Neural cell (in vitro differentiated cells): ENCODE results near the gene RIC3. TPM values are rescaled to one million over a fixed set of nuclear protein-coding genes. Genes with fewer than 3 reads are reported as not detected.

ENCODE experiments used
- H2AFZ ChIP-seq: fragments of 200-600, 300-800 bp; sonication (generic), shearing (Covaris generic); 2 replicates; pipeline ENCODE4 v1.6.0; 2014; ENCODE audit warnings: low read depth, mild to moderate bottlenecking, antibody characterized with exemption, low read length, moderate library complexity
- H3F3A ChIP-seq: fragments of 200-600 bp; shearing (Covaris generic); 2 replicates; pipeline ENCODE4 v1.6.1; 2016; ENCODE audit warnings: mild to moderate bottlenecking, moderate library complexity, mixed read lengths, antibody characterized with exemption, low read length; ENCODE audit not compliant: insufficient read depth, poor library complexity, severe bottlenecking
- H3K27ac ChIP-seq: fragments of 200-600, 300-800 bp; sonication (generic), shearing (Covaris generic); 2 replicates; pipeline ENCODE4 v1.5.1; 2014; ENCODE audit warnings: mild to moderate bottlenecking, low read length, moderate library complexity
- H3K27me3 ChIP-seq: fragments of 300-800, 200-600 bp; sonication (generic), shearing (Covaris generic); 2 replicates; pipeline ENCODE4 v1.6.0; 2014; ENCODE audit warnings: mild to moderate bottlenecking, low read depth, low read length, moderate library complexity; ENCODE audit not compliant: insufficient read depth
- H3K36me3 ChIP-seq: fragments of 300-800, 200-600 bp; sonication (generic), shearing (Covaris generic); 2 replicates; pipeline ENCODE4 v1.5.1; 2014; ENCODE audit warnings: mild to moderate bottlenecking, antibody characterized with exemption, low read length, moderate library complexity; ENCODE audit not compliant: insufficient read depth
- H3K4me2 ChIP-seq: fragments of 300-800, 200-600 bp; sonication (generic), shearing (Covaris generic); 2 replicates; pipeline ENCODE4 v1.6.0; 2014; ENCODE audit warnings: mild to moderate bottlenecking, low read length
- H3K4me3 ChIP-seq: fragments of 300-800, 200-600 bp; sonication (generic), shearing (Covaris generic); 2 replicates; pipeline ENCODE4 v1.5.1; 2014; ENCODE audit warnings: mild to moderate bottlenecking, low read length, moderate library complexity
- H3K79me2 ChIP-seq: fragments of 200-600 bp; shearing (Covaris generic); replicated peaks from 2 replicates; pipeline ENCODE4 v1.6.0; 2014; ENCODE audit warnings: mild to moderate bottlenecking, low read length, moderate library complexity; ENCODE audit not compliant: insufficient read depth
- H3K9ac ChIP-seq: fragments of 300-800, 200-600 bp; sonication (generic), shearing (Covaris generic); 2 replicates; pipeline ENCODE4 v1.6.1; 2016; ENCODE audit warnings: mild to moderate bottlenecking, low read length, mixed read lengths
- H3K9me2 ChIP-seq: fragments of 200-600 bp; shearing (Covaris generic); 2 replicates; pipeline ENCODE4 v1.6.1; 2016; ENCODE audit warnings: mild to moderate bottlenecking, low read length, mixed read lengths; ENCODE audit not compliant: insufficient read depth
- H3K9me3 ChIP-seq: fragments of 200-600, 300-800 bp; sonication (generic), shearing (Covaris generic); 2 replicates; pipeline ENCODE4 v1.6.1; 2016; ENCODE audit warnings: mild to moderate bottlenecking, mixed run types, low read length, moderate library complexity, mixed read lengths
- H4K20me1 ChIP-seq: fragments of 200-600 bp; shearing (Covaris generic); 2 replicates; pipeline ENCODE4 v1.6.1; 2016; ENCODE audit warnings: mild to moderate bottlenecking, mixed run types; ENCODE audit not compliant: insufficient read depth
- EP300 ChIP-seq: fragments of 450-650 bp; conservative IDR thresholded peaks from 2 replicates; pipeline ENCODE4 v1.6.1; 2014; ENCODE audit warnings: antibody characterized with exemption, mild to moderate bottlenecking, moderate library complexity; ENCODE audit not compliant: poor library complexity, severe bottlenecking
- EZH2 ChIP-seq: fragments of 200-600, 300-800 bp; shearing (Covaris generic), sonication (generic); IDR thresholded peaks from 2 replicates; pipeline ENCODE4 v1.6.1; 2014; ENCODE audit warnings: antibody characterized with exemption, low read length, borderline replicate concordance, mild to moderate bottlenecking; ENCODE audit not compliant: insufficient read depth, poor library complexity, severe bottlenecking
- MXI1 ChIP-seq: fragments of 450-650 bp; conservative IDR thresholded peaks from 2 replicates; pipeline ENCODE4 v1.6.1; 2014; ENCODE audit warnings: antibody characterized with exemption, mild to moderate bottlenecking; ENCODE audit not compliant: poor library complexity, severe bottlenecking
- POLR2AphosphoS5 ChIP-seq: IDR thresholded peaks from 2 replicates; pipeline ENCODE4 v1.6.1; 2012
- RAD21 ChIP-seq: fragments of 450-650 bp; conservative IDR thresholded peaks from 2 replicates; pipeline ENCODE4 v1.6.1; 2014; ENCODE audit warnings: antibody characterized with exemption, mild to moderate bottlenecking, moderate library complexity
- SMC3 ChIP-seq: fragments of 450-650 bp; conservative IDR thresholded peaks from 2 replicates; pipeline ENCODE4 v1.6.1; 2014; ENCODE audit warnings: antibody characterized with exemption, mild to moderate bottlenecking, moderate library complexity; ENCODE audit not compliant: poor library complexity
- TAF1 ChIP-seq: IDR thresholded peaks from 2 replicates; pipeline ENCODE4 v1.6.1; 2012; ENCODE audit warnings: low read depth
- polyA plus RNA-seq: library from polyadenylated mRNA; depleted of rRNA; stranded (reverse); fragments of >200 nt; gene quantifications from 2 replicates; pipeline ENCODE4 v1.2.3, GENCODE V29; 2014
- TF ChIP-seq, protein P1 (sequence below): fragments of 450-650 bp; IDR thresholded peaks from 2 replicates; pipeline ENCODE4 v1.5.1; 2014; ENCODE audit warnings: antibody characterized with exemption, mild to moderate bottlenecking, moderate library complexity; ENCODE audit not compliant: poor library complexity, severe bottlenecking
- TF ChIP-seq, protein P2 (sequence below): IDR thresholded peaks from 2 replicates; pipeline ENCODE4 v1.6.1; 2012; ENCODE audit warnings: borderline replicate concordance

The RIC3 gene
- polyA plus RNA-seq, 1 donor from 2014 or later, result 94.5 TPM

DNA sequence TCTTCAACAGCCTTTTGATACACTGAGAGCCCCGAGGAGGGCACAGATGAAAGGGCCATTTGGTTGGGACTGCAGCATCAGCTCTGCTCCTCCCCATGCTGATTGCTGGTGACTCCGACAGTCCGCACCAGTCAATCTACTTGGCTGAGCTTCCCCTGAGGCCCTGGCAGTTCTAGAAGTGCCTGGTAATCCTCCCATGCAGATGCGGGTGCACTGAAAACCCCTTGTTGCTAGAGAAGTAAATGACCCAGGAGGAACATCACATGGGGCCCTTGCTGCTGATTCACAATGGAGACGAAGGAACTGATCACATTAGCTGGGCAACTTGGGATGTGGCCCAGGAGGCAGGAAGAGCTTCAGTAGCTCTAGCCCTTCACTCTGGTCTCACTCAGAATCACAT, 35.2 kb upstream of the RIC3 start:
- no peaks in the 10 kb centered on the region for H3K9me2 ChIP-seq
- H2AFZ ChIP-seq, result no peak overlapping the region

DNA sequence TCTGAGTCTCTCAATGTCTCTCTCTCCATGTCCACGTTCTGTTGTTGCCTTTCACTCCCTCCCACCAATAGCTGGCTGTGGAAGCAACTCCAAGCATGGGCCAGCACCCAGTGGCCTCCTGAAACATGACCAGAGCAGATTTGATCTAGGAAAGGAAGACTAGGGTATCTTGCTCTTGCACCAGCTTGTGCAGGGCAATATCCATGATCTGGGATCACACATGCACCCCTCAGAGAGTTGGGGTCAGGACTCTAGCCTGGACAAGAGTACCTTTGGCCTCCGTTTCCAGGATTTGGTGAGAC, 34.5 kb upstream of the RIC3 start:
- H3K27ac ChIP-seq, result no peak overlapping the region
- H3K9me2 ChIP-seq, result no peaks in the 10 kb centered on the region
- H4K20me1 ChIP-seq, result no peaks in the 10 kb centered on the region
- TF ChIP-seq SMC3 (no peak), POLR2AphosphoS5 (no peak), MXI1 (no peak), EZH2 (no peak), RAD21 (no peak)
- TF ChIP-seq, protein P1, sequence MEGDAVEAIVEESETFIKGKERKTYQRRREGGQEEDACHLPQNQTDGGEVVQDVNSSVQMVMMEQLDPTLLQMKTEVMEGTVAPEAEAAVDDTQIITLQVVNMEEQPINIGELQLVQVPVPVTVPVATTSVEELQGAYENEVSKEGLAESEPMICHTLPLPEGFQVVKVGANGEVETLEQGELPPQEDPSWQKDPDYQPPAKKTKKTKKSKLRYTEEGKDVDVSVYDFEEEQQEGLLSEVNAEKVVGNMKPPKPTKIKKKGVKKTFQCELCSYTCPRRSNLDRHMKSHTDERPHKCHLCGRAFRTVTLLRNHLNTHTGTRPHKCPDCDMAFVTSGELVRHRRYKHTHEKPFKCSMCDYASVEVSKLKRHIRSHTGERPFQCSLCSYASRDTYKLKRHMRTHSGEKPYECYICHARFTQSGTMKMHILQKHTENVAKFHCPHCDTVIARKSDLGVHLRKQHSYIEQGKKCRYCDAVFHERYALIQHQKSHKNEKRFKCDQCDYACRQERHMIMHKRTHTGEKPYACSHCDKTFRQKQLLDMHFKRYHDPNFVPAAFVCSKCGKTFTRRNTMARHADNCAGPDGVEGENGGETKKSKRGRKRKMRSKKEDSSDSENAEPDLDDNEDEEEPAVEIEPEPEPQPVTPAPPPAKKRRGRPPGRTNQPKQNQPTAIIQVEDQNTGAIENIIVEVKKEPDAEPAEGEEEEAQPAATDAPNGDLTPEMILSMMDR, result no peak
- TF ChIP-seq, protein P2, sequence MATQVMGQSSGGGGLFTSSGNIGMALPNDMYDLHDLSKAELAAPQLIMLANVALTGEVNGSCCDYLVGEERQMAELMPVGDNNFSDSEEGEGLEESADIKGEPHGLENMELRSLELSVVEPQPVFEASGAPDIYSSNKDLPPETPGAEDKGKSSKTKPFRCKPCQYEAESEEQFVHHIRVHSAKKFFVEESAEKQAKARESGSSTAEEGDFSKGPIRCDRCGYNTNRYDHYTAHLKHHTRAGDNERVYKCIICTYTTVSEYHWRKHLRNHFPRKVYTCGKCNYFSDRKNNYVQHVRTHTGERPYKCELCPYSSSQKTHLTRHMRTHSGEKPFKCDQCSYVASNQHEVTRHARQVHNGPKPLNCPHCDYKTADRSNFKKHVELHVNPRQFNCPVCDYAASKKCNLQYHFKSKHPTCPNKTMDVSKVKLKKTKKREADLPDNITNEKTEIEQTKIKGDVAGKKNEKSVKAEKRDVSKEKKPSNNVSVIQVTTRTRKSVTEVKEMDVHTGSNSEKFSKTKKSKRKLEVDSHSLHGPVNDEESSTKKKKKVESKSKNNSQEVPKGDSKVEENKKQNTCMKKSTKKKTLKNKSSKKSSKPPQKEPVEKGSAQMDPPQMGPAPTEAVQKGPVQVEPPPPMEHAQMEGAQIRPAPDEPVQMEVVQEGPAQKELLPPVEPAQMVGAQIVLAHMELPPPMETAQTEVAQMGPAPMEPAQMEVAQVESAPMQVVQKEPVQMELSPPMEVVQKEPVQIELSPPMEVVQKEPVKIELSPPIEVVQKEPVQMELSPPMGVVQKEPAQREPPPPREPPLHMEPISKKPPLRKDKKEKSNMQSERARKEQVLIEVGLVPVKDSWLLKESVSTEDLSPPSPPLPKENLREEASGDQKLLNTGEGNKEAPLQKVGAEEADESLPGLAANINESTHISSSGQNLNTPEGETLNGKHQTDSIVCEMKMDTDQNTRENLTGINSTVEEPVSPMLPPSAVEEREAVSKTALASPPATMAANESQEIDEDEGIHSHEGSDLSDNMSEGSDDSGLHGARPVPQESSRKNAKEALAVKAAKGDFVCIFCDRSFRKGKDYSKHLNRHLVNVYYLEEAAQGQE, result no peak
- no peak overlapping the region for H2AFZ ChIP-seq
- no peaks in the 10 kb centered on the region for H3F3A ChIP-seq
- no peaks in the 10 kb centered on the region for H3K9me3 ChIP-seq
- H3K36me3 ChIP-seq, result no peaks in the 10 kb centered on the region
- H3K4me3 ChIP-seq, result no peak overlapping the region
- no peaks in the 10 kb centered on the region for H3K27me3 ChIP-seq
- no peak overlapping the region for H3K9ac ChIP-seq
- H3K79me2 ChIP-seq, result no peaks in the 10 kb centered on the region
- H3K4me2 ChIP-seq, result no peak overlapping the region

More for the DNA sequence above, 35.2 kb upstream of the RIC3 start:
- no peaks in the 10 kb centered on the region for H4K20me1 ChIP-seq
- H3K27ac ChIP-seq, result no peak overlapping the region
- H3K36me3 ChIP-seq, result no peaks in the 10 kb centered on the region
- H3K9ac ChIP-seq, result no peak overlapping the region
- TF ChIP-seq POLR2AphosphoS5 (no peak), SMC3 (no peak), RAD21 (no peak), EZH2 (no peak), TAF1 (no peak), EP300 (no peak), MXI1 (no peak)
- TF ChIP-seq, protein P2, result no peak
- TF ChIP-seq, protein P1, result no peak
- no peak overlapping the region for H3K4me2 ChIP-seq
- H3K4me3 ChIP-seq, result no peak overlapping the region
- no peaks in the 10 kb centered on the region for H3K79me2 ChIP-seq
- no peaks in the 10 kb centered on the region for H3K27me3 ChIP-seq
- no peaks in the 10 kb centered on the region for H3K9me3 ChIP-seq
- H3F3A ChIP-seq, result no peaks in the 10 kb centered on the region
